ENCODE results near the gene MORF4L1. TPM values are rescaled to one million over a fixed set of nuclear protein-coding genes. Genes with fewer than 3 reads are reported as not detected.
"Not testable (repeated sequence)": the region's sequence is repeated elsewhere in the genome, so short reads cannot be mapped to it uniquely, and the experiment has no call there.

MORF4L1 gene
- total RNA-seq, 1 experiment from 2014 or later: 428 TPM

GRCh38 chr15:78900819-78901533 is 28.3 kb downstream of the MORF4L1 start:
- not testable (repeated sequence) for H3K9me3 ChIP-seq (replicated peaks); DNase-seq (ENCODE audit: low read depth in 1 of 2, low spot score in 2 of 2); H3K4me3 ChIP-seq; H3K27me3 ChIP-seq (replicated peaks); H3K4me1 ChIP-seq (replicated peaks); H3K27ac ChIP-seq
- peaks cover 91% of the 10 kb centered on the region for H3K36me3 ChIP-seq

DNA sequence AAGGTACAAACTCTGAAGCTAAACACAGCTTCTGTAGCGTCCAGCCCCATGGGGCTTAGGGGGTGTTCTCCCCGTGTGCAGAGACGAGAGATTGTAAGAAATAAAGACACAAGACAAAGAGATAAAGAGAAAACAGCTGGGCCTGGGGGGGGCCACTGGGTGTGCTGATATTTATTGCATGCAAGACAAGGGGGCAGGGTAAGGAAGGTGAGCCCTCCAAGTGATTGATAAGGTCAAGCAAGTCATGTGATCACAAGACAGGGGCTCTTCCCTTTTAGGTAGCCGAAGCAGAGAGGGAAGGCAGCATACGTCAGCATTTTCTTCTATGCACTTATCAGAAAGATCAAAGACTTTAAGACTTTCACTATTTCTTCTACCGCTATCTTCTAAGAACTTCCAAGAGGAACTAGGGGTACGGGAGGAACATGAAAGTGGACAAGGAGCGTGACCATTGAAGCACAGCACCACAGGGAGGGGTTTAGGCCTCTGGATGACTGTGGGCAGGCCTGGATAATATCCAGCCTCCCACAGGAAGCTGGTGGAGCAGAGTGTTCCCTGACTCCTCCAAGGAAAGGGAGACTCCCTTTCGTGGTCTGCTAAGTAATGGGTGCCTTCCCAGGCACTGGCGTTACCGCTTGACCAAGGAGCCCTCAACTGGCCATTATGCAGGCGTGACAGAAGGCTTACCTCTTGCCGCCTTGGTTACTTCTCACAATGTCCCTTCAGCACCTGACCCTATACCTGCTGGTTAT is 29.8 kb downstream of the MORF4L1 start:
- H3K27me3 ChIP-seq (replicated peaks); H3K4me3 ChIP-seq; DNase-seq (ENCODE audit: low read depth in 1 of 2, low spot score in 2 of 2); H3K4me1 ChIP-seq (replicated peaks); H3K27ac ChIP-seq; H3K9me3 ChIP-seq (replicated peaks): not testable (repeated sequence)
- peaks cover 96% of the 10 kb centered on the region for H3K36me3 ChIP-seq

GRCh38 chr15:78904599-78905358 is 32.1 kb downstream of the MORF4L1 start:
- no peak overlapping the region for H3K27ac ChIP-seq
- H3K27me3 ChIP-seq (replicated peaks): no peaks in the 10 kb centered on the region
- H3K4me1 ChIP-seq (replicated peaks): no peaks in the 10 kb centered on the region
- peaks cover 94% of the 10 kb centered on the region for H3K36me3 ChIP-seq
- DNase-seq (ENCODE audit: low read depth in 1 of 2, low spot score in 2 of 2): no peak
- H3K4me3 ChIP-seq: no peak overlapping the region
- H3K9me3 ChIP-seq (replicated peaks): no peaks in the 10 kb centered on the region

- Histone ChIP-seq H3K4me1 (replicated peaks) (no peaks in the 10 kb centered on the region), H3K9me3 (replicated peaks) (no peaks in the 10 kb centered on the region), H3K27ac (no peak overlapping the region), H3K36me3 (peaks cover 94% of the 10 kb centered on the region), H3K27me3 (replicated peaks) (no peaks in the 10 kb centered on the region), H3K4me3 (no peak overlapping the region)
- DNase-seq (ENCODE audit: low read depth in 1 of 2, low spot score in 2 of 2): no peak
Observed at GRCh38 chr15:78906316-78906620, 33.6 kb downstream of the MORF4L1 start.

GRCh38 chr15:78907577-78907976 is 34.9 kb downstream of the MORF4L1 start:
- no peak for DNase-seq (ENCODE audit: low read depth in 1 of 2, low spot score in 2 of 2)
- H3K27ac ChIP-seq: no peak overlapping the region
- no peak overlapping the region for H3K4me3 ChIP-seq
- H3K36me3 ChIP-seq: peaks cover 94% of the 10 kb centered on the region
- no peaks in the 10 kb centered on the region for H3K4me1 ChIP-seq (replicated peaks)
- no peaks in the 10 kb centered on the region for H3K27me3 ChIP-seq (replicated peaks)
- H3K9me3 ChIP-seq (replicated peaks): no peaks in the 10 kb centered on the region

GRCh38 chr15:78909160-78909695 is 36.5 kb downstream of the MORF4L1 start:
- Histone ChIP-seq H3K36me3 (peaks cover 96% of the 10 kb centered on the region), H3K27ac (no peak overlapping the region), H3K9me3 (replicated peaks) (no peaks in the 10 kb centered on the region), H3K27me3 (replicated peaks) (no peaks in the 10 kb centered on the region), H3K4me3 (no peak overlapping the region), H3K4me1 (replicated peaks) (no peaks in the 10 kb centered on the region)
- DNase-seq (ENCODE audit: low read depth in 1 of 2, low spot score in 2 of 2): no peak

DNA sequence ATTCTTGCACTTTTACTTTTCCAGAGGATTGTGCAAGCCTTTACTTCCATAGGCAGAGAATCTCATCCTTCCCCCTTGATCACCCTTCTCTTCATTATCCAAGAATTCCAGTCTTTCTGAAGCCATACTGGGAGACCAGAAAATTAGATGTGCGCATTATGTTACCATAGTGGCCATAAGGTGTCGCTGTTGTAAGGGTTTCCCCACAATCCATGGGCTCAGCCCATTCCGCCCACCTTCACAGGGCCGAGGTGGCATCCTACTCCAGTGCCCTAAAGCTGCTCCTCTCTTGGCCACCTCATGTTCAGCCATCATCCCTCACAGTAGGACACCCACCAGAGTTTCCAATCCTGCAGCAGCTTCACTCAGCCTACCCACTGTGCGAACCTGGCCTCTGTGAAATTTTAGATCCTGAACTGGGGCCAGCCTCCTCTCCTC is 37.1 kb downstream of the MORF4L1 start:
- no peak overlapping the region for H3K27ac ChIP-seq
- peaks cover 96% of the 10 kb centered on the region for H3K36me3 ChIP-seq
- no peaks in the 10 kb centered on the region for H3K9me3 ChIP-seq (replicated peaks)
- no peaks in the 10 kb centered on the region for H3K4me1 ChIP-seq (replicated peaks)
- H3K4me3 ChIP-seq: no peak overlapping the region
- peak in 1 of 2 experiments; percentile 27 for DNase-seq (ENCODE audit: low read depth in 1 of 2, low spot score in 2 of 2)
- H3K27me3 ChIP-seq (replicated peaks): no peaks in the 10 kb centered on the region

GRCh38 chr15:78910271-78910670 is 37.6 kb downstream of the MORF4L1 start:
- H3K4me1 ChIP-seq (replicated peaks): no peaks in the 10 kb centered on the region
- no peaks in the 10 kb centered on the region for H3K27me3 ChIP-seq (replicated peaks)
- H3K36me3 ChIP-seq: peaks cover 98% of the 10 kb centered on the region
- H3K27ac ChIP-seq: no peak overlapping the region
- H3K4me3 ChIP-seq: no peak overlapping the region
- no peak for DNase-seq (ENCODE audit: low read depth in 1 of 2, low spot score in 2 of 2)
- no peaks in the 10 kb centered on the region for H3K9me3 ChIP-seq (replicated peaks)

DNA sequence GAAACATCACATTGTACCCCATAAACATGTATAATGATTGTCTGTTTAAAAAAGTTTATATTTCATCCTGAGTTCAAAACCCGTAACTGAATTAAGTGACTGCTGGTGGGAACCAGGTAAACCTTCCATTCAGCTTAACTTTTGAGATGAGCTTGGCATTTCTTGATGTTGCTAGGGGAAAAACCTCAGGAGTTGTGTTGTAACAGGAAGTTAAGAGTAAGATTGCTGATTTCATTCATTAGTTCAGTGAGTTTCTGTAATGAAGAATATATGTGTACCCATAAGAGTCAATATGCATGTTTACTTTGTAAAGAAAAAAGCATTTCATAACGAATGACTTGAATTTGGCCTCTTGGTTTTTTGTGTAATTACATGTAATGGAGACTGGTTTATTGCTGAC is 39.6 kb downstream of the MORF4L1 start:
- Histone ChIP-seq H3K4me3 (no peak overlapping the region), H3K27ac (no peak overlapping the region), H3K9me3 (replicated peaks) (no peaks in the 10 kb centered on the region), H3K36me3 (peaks cover 89% of the 10 kb centered on the region), H3K27me3 (replicated peaks) (no peaks in the 10 kb centered on the region), H3K4me1 (replicated peaks) (no peaks in the 10 kb centered on the region)
- DNase-seq (ENCODE audit: low read depth in 1 of 2, low spot score in 2 of 2): no peak

DNA sequence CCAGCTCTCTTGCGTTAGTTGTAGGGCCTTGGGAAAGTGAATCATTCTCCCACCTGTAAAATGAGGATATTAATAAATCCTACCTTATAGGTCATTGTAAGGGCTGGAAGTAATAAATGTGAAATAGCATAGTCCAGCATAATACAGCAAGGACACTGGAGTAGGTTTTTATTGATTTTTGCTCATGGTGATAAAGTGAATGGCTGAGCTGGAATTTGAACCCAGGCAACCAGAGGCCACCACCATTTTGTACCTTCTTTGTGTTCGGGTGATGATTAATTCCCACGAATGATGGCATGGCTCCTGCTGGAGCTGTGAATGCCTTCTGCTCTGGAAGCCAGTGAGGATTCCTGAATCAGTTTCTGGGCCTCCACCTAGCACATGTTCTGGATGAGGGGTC is 40.3 kb downstream of the MORF4L1 start:
- Histone ChIP-seq H3K4me3 (no peak overlapping the region), H3K27me3 (replicated peaks) (no peaks in the 10 kb centered on the region), H3K4me1 (replicated peaks) (no peaks in the 10 kb centered on the region), H3K36me3 (peaks cover 88% of the 10 kb centered on the region), H3K27ac (no peak overlapping the region), H3K9me3 (replicated peaks) (no peaks in the 10 kb centered on the region)
- DNase-seq (ENCODE audit: low read depth in 1 of 2, low spot score in 2 of 2): no peak

- Histone ChIP-seq H3K4me3 (no peak overlapping the region), H3K27ac (no peak overlapping the region), H3K4me1 (replicated peaks) (no peaks in the 10 kb centered on the region), H3K9me3 (replicated peaks) (no peaks in the 10 kb centered on the region), H3K36me3 (peaks cover 86% of the 10 kb centered on the region), H3K27me3 (replicated peaks) (no peaks in the 10 kb centered on the region)
- no peak for DNase-seq (ENCODE audit: low read depth in 1 of 2, low spot score in 2 of 2)
Observed at GRCh38 chr15:78914027-78914764, 41.5 kb downstream of the MORF4L1 start.

GRCh38 chr15:78915341-78916087 is 42.8 kb downstream of the MORF4L1 start:
- Histone ChIP-seq H3K27ac (no peak overlapping the region), H3K36me3 (peaks cover 84% of the 10 kb centered on the region), H3K9me3 (replicated peaks) (no peaks in the 10 kb centered on the region), H3K4me1 (replicated peaks) (no peaks in the 10 kb centered on the region), H3K4me3 (no peak overlapping the region), H3K27me3 (replicated peaks) (no peaks in the 10 kb centered on the region)
- no peak for DNase-seq (ENCODE audit: low read depth in 1 of 2, low spot score in 2 of 2)

GRCh38 chr15:78916088-78916487 is 43.4 kb downstream of the MORF4L1 start:
- Histone ChIP-seq H3K4me1 (replicated peaks) (no peaks in the 10 kb centered on the region), H3K36me3 (peaks cover 83% of the 10 kb centered on the region), H3K27ac (no peak overlapping the region), H3K4me3 (no peak overlapping the region), H3K27me3 (replicated peaks) (no peaks in the 10 kb centered on the region), H3K9me3 (replicated peaks) (no peaks in the 10 kb centered on the region)
- no peak for DNase-seq (ENCODE audit: low read depth in 1 of 2, low spot score in 2 of 2)

Measured in SJSA1 (cell line).